NK-92 treated with Interleukin-12 subunit alpha and Interleukin-12 subunit beta, amount 100 ng/mL, for 24 hours (cell line): ENCODE measurements around the gene MRPL37.
"Not testable (repeated sequence)": the region's sequence is repeated elsewhere in the genome, so short reads cannot be mapped to it uniquely, and the experiment has no call there.

ENCODE experiments used
- DNase-seq: peaks from one replicate; lab custom pipeline; 2025; lab: John Stamatoyannopoulos, UW

The MRPL37 gene

DNA sequence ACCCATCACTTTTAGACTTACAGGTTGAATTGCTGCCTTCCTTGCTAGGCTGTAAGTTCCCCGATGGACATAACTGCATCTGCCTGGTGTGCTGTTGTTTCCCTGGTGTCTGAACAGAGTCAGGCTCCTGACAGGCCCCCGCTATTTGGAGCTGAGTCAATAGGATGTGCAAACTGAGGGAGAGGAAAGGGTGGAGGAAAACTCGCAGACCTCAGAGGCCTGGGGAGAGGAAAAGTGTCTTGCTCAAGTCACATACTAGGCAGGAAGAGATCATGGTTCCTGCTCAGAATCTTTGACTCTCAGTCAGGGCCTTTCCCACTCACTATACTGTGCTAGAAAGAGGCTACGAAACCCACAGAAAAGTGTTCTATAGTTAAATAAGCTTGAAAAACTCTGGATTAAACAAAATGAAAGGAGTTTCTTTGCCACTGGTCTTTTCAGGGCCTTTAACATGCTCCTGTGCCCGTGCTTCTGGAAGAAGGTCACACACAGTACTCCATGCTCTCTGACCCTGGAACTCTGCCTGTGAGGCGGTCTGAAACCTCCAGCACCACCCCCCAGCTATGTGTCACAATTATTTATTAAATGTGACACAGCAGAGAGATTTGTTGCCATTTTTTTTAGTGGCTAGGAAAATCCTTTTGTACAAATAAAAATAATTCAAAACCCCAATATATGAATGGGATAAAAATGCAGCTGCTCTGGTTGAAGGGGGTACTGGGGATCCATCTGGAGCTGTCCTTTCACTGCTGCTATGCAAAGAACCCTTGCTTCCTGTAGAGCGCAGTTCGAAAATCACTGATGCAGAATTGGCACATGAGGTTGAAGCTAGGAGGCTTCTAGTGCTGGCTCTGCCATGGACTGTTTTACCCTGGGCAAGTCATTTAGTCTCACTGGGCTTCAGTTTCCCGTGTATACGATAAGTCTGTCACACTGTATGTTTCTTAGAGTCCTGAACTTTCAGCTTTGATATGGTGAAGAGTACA lies 27.1 kb upstream of the MRPL37 start:
- no peak for DNase-seq

DNA sequence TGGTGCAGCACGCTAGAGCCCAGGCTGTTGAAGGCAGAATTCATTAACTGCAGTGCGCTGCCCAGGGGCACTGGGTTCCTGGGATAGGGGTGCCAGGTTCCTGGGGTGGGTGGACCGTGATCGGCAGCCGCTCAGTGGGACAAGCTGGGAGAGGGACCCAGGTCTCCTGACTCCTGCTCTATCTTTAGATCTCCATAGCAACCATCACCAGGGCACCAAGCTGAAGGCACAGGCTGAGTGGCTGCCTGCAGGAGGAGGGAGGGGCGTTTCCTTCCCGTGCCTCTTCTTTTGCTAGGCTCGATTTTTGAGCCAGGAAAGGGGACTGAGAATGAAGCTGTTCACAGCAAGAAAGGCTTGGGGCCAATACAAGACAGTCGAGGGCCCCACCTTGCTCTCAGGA lies 26.3 kb upstream of the MRPL37 start:
- DNase-seq, result no peak

DNA sequence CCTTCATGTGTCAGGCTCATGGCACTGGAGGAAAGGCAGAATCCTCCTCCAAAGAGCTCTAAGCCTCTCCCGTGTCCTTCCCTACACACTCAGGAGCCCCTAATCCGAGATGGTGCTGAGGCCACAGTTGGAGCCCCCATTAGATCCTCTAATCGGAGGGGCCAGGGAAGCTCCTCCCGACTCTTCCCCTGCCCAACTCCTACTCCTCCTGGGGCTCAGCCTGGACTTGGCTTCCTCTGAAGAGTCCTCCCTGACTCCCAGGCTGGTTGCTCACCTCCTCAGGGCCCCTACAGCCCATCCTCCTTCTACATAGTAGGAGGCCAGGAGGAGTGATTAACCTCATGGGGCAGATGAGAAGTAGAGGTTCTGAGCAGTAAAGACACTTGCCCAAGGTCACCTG lies 25.9 kb upstream of the MRPL37 start:
- no peak for DNase-seq

DNA sequence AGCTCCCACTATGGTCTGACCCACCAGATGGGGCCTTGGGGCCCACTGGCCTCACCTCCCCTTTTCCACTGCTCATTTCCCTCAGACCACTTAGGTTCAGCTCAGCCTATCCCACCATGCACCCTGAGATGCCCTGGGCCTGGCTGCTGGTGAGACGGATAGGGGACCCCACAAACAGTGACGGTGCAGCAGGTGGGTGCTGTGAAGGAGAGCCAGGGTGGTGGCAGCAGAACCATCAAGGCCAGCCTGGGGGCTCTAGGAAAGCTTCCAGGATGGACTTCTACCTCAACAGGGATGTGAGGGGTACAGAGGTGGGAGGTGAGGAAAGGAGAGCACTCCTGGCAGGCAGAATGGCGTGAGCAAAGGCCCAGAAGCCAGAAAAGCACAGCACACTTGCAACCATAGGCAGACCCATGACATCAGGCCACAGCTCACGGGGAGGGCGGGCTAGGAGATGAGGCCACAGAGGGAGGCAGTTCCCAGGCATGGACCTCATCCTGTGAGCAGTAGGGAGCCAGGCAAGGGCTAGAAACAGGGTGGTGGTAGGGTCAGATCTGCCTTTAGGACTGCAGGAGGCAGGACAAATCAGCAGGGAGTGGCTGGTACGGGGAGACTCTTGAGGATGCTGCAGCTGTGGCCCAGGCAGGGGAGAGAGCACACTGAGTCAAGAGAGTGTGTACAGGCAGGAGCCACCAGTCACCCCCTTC lies 23.2 kb upstream of the MRPL37 start:
- DNase-seq, result no peak

DNA sequence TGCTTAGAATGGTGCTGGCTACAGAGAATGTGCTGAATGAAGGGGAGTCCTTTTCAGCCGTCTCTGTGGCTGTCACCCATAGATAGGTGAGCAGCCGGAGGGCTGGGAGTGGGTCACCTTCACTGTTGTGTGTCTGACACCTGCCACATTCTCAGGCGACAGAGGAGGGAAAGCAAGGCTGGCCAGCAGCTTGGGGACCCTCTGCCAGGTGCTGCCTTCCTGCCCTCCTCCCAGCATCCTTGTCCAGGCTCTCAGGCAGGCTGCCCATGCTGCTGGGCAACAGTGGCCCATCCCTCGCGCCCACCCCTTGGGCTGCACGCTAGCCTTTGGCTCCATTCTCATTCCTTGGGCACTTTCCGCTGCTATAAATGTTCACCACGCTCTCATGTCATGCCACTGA lies 22.2 kb upstream of the MRPL37 start:
- DNase-seq, result no peak

DNA sequence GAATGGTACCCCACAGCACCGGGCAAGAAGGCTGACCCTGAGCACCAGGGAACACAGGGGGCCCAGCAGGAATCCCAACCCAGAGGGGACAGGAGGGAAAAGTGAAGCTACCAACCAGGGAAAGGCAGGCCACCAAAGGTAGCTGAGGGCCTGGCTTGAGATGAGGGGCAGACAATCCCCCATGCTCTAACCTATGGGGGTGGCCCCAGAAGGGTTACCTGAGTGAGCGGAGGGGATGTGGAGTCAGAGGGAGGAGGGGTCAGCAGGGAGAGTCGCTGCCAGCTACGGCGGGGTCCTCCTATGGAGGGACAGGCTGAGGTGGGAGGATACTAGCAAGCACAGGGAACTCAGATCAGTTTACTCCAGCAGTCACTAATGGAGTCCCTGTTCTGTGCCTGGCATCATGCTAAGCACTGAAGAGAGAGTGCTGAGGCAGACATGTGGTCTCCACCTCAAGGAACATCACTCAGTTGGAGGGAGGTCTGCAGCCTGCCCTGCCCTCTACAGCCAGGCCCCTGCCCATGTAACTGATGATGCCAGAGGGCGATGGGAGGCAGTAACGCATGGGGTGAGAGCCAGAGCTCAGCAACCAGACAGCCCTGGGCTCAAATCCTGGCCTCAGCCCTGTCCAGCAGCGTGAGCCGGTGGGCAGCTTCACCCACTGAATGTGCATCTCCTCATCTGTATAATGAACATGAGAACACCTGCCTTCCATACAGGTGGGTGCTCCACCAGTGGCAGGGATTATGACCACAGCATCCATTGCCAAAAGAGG lies 21.5 kb upstream of the MRPL37 start:
- DNase-seq, result no peak

DNA sequence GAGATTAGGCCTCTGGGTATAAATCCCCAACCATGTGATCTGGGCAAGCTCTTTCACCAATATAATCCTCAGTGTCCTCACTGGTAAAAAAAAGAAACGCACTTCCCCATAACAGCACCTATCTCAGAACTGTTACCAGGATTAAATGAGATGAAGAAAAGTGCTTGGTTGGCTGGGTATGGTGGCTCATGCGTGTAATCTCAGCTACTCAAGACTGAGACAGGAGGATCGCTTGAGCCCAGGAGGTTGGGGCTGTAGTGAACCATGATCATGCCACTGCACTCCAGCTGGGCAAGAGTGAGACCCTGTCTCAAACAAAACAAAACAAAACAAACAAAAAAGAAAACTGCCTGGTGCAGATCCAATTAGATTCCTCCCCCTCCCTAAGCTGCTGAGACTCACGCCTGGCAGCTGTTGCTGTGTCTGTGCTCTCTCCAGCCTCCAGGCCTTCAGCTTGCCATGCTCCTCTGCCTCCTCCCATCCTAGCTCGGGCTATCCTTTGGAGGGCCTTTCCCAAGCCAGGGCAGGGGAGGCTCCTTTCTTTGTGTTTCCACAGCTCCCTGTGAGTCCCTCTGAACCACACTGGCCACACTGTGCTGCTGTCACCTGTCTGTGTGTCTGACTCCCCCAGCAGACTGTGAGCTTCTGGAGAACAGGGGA lies 19.1 kb upstream of the MRPL37 start:
- DNase-seq, result no peak

DNA sequence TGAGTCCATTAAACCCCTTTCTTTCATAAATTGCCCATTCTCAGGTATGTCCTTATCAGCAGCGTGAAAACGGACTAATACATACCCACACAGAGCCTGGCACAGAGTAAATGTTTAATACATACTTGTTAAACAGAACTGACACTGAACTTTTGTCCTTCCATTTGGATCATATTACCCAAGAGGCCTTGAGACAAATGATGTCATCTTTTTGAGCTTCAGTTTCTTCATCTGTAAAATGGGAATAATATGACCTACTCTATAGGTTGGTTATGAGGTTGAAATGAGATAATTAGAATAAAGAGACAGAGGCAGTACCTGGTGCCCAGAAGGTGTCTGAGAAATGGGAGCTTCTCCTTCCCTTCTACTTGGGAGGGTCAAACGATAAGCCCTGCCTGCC lies 13.9 kb upstream of the MRPL37 start:
- no peak for DNase-seq

DNA sequence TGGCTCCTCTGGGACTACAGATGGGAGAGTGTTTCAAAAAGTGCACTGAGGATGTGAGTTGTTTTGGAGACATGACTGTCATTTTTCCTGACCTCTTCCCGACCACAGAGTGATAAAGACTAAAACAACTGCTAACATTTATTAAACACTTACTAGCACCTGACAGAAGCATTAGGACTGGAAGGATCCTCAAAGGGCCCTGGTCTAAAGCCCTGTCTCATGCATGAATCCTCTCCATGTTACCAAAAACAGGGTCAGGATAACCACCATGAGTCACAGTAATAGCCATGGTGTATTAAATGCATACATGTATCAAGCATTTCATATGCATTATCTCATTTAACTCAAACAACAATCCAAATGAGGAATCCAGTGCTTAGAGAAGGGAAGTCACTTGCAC lies 11.7 kb upstream of the MRPL37 start:
- no peak for DNase-seq

DNA sequence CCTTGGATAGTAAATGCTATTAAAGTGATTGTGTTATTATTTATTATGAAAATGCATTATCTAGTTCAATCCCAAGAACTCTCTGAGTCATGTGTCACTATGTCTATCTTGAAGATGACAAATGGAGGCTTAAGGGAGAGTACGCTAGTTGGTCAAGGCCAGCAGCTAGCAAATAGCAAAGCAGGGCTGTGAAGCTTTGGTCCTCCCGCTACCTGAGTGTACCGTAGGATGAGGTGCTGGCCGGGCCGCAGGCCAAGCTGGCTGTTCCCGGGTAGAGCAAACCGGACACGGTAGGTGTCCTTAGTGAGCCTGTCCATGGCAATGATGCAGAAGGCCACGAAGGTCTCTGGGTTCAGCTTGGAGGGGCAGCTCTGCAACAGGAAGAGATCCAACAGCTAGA lies 9.4 kb upstream of the MRPL37 start:
- no peak for DNase-seq

DNA sequence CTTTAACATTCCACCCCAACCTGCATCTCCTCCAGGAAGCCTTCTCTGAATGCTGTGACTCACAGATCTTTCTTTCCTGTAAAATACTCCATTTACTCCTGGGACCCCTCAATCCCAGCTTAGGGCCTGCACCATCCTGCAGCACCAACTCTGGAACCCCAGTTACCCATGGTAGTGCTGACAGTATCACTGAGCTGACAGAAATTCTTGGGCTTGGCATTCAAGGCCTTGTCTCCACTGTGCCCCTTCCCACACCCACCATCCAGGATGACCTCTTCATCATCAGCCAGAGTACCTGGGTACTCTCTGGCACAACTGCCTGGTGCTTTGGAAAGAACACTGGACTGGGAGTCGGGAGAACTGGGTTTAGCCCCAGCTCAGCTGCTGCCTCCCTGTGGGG lies 8.4 kb upstream of the MRPL37 start:
- no peak for DNase-seq

DNA sequence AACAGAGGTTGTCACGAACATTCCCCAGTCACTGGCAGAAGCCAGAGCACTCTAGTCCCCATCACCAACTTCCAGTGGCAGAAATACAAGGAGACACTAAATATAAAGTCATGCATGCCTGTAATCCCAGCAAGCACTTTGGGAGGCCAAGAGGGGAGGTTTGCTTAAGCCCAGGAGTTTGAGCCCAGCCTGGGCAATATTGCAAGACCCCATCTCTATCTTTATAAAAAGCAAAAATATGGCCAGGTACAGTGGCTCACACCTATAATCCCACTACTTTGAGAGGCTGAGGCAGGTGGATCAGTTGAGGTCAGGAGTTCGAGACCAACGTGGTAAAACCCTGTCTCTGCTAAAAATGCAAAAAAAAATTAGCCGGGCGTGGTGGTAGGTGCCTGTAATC lies 6.5 kb upstream of the MRPL37 start:
- no peak for DNase-seq

DNA sequence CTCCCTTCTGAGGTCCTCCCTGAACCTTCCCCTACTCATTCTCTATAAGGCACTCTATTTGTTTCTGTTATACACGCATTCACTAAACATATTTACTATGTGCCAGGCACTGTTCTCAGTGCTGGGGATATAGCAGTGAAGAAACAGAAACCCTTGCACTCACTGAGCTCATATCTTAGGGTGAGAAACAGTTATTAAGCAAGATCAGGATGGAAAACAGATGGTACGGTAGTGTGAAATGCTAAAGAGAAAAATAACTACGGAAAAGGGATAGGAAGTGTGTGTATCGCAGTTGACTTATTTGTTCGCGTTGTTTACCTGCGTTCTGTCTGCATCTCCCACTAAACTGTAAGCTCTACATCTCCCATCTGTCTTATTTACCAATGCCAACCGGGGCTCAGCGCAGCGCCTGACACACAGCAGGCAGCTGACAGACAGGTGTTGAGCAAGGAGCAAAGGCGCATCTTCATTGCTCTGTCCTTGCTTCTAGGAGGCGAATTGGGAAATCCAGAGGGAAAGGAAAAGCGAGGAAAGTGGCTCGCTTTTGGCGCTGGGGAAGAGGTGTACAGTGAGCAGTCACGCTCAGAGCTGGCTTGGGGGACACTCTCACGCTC lies 709 bp upstream of the MRPL37 start:
- DNase-seq, result no peak

DNA sequence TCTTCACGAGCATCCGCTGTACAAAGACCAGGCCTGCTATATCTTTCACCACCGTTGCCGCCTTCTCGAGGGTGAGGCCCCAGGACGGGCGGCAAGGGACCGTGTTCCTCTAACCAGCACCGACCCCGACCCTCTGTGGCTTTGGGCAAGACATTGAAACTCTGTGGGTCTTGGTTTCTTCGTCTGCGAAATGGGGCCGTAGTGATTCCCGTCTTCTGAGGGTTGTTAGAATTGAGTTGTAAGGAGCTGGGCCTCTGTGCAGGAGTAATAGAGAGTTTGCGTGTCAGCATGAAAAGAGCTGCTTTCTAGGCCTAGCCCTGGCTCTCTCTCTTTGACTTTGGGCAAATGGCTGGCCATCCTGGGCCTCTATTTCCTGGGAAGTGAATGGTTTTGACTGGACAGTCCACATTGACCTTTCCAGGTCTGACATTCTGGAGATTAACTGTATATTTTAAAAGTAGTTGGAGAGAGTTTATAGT lies 591 bp downstream of the MRPL37 start:
- no peak for DNase-seq

DNA sequence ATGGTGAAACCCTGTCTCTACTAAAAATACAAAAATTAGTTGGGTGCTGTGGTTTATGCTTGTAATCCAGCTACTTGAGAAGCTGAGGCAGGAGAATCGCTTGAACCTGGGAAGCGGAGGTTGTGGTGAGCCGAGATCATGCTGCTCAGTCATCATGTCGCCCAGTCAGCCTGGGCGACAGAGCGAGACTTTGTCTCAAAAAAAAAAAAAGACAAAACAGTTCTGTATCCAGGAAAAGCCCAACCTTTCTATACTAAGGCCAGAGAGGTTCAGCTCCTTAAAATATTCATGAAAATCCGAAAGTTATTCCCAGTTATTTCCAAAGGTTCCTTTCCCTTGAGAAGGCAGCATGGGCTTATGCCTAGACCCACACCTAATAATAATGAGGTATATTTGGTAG lies 4.2 kb downstream of the MRPL37 start:
- DNase-seq, result no peak

DNA sequence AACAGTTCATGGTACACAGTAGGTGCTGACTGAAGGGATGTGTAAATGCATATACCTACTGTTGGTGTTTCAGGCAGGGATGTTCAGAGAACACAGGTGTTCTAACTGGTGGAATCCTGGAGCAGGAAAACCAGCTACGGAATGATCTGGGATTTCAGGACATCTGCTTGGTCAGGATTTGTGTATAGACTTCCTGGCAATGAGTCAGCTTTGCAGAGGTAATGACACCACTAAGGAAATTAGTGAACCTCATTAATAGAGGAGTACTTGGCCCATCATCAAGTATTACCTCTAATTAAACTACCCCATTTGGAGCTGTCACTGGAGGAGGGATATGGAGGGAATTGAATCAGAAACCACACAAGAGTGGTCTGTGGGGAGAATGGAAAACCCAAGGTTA lies 7.3 kb downstream of the MRPL37 start:
- DNase-seq, result no peak

DNA sequence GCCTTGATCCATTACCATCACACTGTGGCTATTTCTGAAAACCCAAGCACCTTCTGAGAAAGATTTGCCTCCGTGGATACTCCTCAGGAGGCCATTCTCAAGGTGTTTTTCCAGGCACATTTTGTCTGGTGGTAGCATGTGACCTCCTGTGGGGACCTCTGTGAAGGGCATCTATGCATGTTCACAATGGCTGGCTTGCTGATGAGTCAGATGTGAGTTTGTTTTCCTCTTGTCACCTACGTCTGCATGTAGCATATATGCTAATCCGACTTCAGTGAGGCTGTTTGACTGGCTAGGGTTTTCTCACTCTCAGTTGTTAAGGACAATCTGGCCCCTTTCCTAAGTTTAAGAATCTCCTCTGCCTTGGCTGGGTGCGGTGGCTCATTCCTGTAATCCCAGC lies 7.9 kb downstream of the MRPL37 start:
- DNase-seq, result not testable (repeated sequence)

DNA sequence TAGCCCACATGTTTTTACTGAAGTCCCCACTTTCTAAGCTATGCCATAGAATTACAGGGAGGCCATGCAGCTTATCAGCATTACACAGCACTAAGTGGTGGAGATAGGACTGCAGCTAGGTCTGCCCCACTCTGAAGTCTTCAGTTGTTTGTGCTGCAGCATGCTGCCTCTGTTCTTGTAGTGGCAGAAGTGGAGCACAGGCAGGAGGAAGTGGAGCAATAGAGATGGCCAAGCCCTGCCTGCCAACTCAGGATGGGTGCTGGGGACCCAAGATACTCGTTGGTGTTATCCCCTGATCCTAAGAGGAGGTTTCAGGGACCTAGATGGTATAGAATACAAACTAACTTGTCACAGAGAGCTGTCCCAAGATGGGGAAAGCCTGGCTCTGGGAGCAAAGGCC lies 12.9 kb downstream of the MRPL37 start:
- no peak for DNase-seq

DNA sequence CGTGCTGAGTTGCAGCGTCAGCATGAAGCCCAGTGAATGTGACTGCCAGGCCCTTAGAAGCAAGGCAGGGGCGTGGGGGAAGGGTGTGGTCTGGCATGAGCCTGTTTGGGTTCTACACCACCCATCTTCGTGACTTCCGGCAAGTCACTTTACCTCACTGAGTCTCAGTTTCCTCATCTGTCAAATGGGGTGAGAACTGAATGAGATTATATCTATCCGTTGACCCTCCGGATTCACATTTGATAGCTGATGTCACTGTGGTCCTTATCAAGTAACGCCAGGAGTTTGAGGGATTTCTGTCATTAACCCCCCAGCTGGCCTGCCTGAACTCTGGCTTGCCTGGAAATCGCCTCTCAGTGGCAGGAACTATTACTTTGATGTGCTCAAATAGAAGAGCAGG lies 15.6 kb downstream of the MRPL37 start:
- DNase-seq, result no peak

DNA sequence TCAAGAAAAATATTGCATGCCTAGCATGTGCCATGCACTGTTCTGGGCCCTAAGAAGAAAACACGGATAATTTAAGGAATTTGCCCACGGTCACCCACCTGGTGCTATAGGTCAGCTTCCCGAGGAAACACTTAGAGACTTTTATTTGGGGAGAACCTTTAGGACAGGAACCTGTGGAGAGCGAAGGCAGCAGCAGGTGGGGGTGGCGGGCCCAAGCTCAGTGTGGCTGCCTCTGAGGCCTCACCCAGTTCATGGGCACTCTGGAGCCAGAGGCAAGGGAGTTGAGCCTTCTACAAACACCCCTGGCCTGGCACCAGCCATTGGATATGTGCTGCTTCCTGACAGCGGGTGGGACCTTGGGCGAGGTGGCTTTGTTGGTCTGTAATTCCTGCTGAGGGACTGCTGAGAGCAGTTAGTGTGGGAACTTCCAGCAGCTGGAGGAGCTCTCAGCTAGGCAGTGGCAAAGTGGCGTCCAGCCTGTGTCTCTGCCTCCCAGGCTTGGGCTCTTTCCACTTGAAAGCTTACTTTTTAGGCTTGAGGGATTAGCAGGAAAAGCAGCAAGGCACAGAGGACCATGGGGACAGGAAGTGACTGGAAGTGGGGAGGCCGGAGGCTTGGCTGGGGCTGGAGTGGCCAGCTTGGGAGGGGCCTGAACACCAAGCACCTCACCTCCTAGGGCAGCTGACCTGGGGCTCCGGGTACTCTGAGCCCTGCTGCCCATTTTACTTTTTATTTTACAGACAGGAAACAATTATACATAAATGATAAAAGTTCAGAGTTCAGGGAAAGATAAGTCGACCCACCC lies 19.1 kb downstream of the MRPL37 start:
- DNase-seq, result no peak

DNA sequence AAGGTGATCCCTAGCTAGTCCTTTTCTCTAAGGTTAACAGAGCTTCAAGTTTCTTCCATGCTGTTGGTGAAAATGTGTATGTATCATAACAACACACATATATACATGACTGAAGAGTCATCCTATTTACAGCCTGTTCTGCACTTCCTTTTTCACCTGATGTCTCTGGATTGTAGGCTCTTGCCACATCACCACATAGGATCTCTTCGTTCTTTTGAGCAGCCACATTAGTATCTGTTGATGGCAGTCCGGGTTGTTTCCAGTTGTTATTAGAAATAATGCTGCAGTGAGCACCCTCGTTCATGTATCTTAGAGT lies 19.7 kb downstream of the MRPL37 start:
- DNase-seq, result no peak
